CD4-positive, alpha-beta T cell treated with Interferon alpha-2 for 1 hour (primary cell): ENCODE data around the gene RAB8B.
"Not testable (repeated sequence)": the region's sequence is repeated elsewhere in the genome, so short reads cannot be mapped to it uniquely, and the experiment has no call there.

Source experiments
- DNase-seq, 2 donors: peaks; one replicate each; pipeline ENCODE4 v3.0.0-alpha.2; 2020 to 2022

Gene RAB8B

DNA sequence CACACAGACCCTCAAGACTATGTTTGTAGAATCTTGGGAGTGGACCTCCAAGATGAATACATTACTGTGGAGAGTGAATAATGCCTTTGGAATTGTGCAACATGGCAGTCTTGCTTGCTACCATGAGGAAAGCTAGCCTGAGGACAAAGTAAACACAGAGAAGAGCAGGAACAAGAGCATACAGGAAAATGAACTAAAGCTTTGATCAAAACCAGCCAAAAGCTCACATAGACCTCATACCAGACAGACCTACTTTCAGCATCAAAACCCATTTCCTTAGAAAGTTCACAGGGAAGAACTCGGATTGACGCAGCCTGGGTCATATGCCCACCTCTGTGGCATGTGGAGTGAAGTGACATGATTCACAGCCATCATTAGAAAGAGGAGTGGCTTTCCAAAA is 3.3 kb upstream of the RAB8B start:
- no peak for DNase-seq

DNA sequence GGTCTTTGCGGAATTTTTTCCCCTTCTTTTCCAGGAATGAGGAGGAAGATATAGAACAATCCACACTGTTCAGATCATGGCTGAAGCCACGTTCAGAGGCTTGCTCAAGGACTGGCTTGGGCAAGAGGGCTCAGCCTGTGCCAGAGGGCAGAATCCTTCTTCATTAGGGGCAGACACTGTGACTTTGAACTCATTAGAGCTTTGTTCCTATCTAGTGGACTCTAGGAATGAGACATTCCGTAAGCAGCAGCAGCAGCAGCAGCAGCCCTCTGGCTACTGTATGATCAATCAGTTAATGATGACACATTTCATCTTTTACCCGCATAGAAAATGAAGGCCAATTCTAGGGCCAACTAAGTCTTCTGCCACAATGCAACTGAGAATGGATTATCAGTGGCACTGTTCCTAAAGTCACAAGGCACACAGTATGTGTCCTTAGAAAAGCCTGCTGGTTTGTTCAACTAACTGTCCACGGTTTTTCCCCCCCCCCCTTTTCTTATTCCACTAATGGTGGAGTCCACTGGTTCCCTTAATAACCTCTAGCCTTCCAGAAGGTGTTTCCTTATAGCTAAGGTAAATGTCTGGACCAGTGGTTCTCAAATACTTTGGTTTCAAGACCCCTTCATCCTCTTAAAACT is 1.7 kb upstream of the RAB8B start:
- DNase-seq = no peak

DNA sequence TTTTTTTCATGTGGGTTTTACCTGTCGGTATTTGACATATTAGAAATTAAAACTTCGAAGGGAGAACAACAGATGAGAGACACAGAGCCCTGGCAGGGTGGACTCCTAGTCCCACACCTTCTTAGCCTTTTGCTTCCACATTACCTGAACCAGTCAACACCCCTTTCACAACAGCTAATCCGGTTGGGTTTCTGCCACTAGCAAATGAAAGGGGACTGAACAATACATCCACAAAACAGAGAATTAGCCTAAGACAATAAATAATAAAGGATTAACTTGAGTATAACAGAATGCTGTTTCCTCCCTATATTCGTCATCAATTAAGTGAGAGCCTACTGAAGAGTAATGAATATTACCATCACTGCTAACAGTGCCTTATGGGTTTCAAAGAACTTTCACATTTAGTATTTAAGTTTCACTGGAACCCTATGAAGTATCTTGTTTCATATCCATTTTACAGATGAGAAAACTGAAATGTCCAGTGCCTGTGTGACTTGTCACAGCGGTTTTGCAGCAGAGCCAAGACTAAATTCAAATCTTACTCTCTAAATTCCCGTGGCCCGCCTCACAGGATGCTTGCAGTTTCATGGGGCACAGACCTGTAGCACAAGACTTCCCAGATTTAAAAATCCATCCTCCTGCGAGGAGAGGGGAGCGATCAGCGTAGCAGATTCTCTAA is 1.0 kb upstream of the RAB8B start:
- no peak for DNase-seq

DNA sequence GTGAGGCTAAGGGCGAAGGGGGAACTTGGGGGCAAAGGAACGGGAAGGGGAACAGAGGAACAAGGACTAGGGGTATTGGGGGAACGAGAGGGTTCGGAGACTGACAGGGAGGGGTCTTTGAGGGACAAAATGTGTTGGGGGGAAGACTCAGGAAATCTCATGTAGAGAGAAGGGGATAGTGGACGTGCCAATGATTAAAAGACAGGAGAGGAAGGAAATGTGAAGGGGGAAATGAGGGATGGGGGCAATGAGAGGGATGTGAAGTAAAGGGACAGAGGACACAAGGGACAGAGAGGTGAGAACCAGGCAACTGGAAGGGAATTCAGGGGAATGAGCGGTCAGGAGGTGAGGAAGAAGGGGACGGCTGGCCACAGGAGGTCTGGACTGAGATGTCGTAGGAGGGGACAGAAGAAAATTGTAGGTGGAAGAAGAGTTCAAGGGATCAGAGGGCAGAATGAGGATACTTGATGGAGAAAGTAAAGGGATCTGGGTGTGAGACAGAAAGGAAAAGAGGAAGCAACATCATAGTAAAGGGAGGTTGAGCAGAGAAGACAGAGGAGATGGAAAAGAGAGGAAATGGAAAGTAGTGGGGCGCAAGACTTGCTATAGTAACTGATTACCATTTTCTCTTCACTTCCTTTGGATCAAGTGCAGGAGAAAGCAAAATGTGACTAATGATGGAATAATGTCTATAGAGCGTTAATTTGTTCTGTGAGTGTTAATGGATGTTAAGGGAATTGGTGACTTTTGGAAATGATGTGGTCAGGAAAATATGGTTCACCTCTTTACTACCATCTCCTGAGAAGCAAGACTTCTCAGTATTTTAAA is 749 bp downstream of the RAB8B start:
- peak in 1 of 2 donors; percentile 34 for DNase-seq

DNA sequence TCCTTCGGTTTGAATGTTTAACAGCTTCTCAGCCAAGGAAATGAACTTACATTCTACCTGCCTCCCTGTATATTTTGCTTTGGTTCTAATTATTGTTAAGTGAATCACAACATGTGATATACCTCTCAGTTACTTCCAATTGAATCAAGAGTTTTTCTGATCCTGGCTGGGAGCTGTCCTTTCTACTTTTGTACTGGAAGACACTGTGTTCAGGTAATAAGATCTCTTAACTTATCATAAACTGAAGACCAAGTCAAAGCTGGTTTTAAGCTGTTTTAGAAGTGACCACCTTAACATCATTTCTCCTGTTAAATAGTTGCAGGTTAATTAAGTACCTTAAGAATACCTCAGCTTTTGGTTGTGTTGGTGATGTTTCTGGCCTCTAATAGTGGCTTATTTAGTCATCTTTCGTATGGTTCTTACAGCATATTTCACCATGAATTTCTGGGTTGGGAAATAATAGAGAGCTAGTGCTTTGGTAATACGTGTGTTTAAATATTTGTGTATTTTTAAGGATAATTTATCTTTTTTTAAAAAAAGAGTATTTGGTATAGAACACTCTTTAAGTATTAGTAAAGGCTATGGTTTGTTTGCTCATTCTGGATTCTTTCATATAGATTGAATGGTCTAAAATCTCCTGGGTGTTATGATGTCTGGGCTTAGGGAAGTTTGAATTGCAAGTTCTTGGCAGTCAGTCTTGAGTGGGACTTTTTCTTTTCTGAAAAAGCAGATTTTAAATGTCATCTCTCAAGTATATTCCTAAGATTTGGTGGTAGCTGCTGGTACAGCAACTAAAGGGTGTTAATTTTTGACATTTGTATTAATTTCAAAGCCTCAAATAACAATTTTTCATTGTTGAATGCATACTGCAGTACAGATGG is 1.6 kb downstream of the RAB8B start:
- no peak for DNase-seq

DNA sequence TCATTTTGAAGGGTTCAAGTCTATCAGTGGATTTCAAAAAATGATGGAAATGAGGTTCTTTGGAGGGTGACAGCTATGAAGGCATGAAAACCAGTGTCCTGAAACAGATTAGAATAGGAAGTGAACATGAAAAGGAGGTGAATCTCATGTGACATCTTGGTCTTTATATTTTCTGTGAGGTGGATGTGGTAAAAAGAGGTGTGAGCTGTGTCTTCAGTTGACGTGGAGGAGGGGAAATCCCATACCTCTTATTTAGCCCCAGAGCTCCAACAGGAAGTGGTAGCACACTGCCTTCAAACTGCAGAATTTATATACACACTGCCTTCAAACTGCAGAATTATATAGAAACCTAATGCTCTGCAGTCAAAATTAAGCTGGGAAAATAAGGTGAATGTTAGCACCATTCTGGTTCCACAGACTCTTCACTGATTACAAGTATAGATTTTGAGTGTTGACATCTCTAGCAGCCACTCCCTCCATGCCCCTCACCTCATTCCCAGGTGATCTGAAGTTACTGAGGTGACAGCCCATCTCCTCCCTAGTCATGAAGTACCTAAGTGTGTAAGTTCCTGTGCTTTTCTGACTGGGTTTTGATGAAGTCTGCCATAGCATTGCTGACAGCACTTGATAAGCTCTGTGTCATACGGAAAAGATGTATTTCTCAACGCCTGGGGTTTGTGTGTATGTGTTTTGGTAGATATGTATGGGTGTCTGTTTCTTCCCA is 2.7 kb downstream of the RAB8B start:
- DNase-seq = peak; percentile 79 to 90

DNA sequence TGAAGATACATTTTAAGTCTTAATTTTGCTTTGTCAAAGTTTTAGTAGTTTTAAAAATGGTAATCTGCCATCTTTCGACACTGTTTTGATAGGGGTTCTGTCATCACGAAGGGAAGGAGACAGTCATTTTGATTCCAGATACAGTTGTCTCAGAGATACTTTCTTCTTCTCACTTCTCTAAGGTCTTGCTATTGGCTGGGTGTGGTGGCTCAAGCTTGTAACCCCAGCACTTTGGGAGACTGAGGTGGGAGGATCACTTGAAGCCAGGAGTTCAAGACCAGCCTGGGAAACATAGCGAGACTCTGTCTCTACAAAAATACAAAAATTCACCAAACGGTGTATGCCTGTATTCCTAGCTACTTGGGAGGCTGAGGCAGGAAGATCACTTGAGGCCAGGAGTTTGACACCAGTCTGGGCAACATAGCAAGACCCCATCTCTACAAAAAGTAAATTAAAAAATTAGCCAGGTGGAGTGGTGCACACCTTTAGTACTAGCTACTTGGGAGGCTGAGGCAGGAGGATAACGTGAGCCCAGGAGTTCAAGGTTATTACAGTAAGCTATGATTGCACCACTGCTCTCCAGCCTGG is 3.3 kb downstream of the RAB8B start:
- no peak for DNase-seq

DNA sequence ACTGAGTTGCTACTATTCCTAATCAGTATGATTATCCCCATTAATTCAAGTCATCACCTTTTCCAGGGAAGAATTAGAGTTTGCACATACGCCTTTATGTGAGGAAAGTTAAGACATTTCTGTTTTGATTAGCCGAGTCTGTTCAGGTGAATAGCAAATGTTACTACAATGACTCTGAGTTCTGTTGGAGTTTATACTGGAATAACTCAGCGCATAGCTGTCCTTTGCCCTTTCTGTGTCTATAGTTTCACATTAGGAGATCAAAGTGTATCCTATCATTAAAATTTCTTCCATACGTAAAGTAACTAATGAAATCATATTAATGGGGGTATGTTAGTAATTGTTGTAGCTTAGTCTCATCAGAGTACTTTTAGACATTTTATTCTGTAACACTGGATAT is 4.9 kb downstream of the RAB8B start:
- DNase-seq = no peak

DNA sequence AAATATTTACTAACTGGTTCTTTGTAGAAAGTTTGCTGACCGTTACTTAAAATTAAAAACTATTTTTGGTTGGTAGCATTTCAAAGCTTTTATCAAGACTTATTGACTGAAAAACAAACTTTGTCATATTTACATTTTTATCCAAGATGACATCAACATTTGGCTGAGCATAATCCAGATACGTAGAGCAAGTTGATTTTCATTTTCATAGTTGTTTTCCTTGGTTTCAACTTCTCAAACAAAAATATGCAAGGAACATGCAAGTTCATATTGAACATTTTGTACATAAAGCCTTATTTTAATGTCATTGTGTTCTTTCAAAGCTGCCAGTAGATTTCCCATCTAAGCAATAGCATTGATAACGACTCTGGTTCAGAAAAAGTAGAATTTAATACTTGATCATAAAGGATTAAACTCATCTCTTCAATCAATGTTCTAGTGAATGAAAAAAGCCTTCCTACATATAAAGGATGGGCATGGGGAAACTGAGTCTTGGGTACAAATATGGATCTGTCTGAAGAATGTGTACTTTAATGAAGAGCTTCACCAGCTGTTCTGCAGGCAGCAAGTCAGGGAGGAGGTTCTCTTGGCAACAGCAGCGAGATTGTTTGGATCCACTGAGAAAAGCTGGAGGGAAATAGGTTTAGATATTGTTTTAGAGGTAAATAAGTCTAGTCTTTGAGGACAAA is 5.6 kb downstream of the RAB8B start:
- DNase-seq = no peak

DNA sequence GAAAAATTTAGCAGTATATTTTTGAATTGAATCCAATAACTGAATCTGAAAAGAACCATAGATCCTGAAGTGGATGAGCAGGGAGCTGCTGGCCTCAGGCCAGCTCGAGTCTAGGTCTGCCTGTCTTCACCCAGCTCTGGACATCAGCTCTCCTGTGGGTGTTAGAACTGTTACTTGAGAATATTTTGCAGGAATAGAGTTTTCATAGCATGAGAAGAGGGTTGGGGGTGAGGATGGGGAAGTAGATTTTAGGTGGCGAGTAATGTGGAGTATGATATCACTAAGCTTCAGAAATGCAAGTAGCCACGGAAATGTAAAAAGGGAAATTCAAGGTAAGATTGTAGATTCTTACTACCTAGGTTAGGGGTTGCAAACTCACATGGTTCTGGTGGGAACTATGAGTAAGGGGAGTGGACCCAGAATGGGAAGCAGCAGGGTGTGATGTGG is 6.2 kb downstream of the RAB8B start:
- DNase-seq = no peak

DNA sequence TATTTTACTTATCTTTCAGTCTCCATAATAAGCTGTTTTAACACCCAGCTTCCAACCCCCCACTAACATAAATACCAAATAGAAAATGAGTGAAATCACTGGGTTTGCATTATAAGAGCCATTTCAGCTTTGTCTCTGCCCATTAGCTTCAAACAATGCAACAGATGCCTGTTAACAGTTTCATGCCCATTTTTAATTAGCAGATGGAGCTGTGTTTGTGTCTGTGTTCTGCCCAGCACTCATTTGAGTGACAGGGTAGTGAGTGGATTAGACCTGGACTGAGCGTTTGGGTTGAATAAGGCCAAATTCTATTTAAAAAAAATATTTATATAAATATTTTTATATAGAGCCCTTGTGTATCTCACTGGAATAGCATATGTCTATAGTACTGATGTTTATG is 7.4 kb downstream of the RAB8B start:
- DNase-seq = no peak

DNA sequence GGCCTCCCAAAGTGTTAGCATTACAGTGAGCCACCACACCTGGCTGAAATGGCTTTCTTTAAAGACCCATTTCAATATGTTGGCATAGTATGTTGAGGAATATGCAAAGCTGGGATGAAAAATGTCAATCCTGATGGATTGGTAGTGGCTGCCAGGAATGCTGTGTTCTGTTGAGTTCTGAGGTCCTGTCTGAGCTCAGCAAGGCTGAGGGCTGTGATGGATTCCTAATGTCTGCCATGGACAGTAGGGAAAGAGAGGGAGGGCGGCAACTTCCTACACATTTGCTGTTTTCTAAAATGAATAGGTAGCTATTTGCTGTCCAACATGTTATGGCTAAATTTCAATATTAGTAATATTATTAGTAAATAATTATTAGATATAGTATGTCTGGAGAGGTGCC is 8.2 kb downstream of the RAB8B start:
- no peak for DNase-seq

DNA sequence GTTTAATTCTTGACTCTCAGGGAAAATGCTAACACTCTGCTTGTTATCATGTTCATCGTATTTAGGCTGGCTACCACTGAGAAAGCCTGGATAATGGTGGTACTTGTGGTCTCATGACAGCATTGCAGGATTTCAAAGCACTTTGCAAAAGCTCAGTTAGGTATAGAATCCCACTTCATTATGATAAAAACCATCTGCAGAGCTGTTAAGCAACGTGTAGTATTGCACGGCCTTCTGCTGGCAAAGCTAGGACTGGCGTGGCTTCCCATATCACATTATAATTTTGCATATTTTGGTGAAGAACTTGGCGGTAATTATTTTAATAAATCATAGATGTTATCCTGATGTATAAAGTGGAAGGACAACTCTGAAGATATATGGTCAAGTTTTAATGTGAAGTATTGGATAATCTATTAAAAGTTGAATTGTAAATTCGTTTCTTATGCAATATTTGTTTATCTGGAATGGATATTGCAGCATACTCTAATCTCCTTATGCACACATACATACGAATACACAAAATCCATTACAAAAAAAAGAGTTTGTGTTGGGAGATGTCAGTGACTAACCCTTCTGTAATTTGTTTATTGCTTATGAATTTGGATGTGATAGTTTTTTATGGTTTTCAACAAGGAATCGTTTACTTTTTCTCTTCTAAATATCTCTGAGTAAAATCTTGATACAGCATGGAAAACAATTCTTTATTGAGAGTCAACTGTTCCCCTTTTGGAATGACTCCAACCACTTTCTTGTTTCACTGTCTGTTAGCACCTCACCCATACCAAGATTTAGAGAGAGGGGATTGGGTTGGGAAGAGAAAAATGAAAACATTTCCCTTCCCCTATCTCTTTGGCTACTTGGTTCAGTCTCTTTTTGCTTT is 9.2 kb downstream of the RAB8B start:
- DNase-seq = no peak

DNA sequence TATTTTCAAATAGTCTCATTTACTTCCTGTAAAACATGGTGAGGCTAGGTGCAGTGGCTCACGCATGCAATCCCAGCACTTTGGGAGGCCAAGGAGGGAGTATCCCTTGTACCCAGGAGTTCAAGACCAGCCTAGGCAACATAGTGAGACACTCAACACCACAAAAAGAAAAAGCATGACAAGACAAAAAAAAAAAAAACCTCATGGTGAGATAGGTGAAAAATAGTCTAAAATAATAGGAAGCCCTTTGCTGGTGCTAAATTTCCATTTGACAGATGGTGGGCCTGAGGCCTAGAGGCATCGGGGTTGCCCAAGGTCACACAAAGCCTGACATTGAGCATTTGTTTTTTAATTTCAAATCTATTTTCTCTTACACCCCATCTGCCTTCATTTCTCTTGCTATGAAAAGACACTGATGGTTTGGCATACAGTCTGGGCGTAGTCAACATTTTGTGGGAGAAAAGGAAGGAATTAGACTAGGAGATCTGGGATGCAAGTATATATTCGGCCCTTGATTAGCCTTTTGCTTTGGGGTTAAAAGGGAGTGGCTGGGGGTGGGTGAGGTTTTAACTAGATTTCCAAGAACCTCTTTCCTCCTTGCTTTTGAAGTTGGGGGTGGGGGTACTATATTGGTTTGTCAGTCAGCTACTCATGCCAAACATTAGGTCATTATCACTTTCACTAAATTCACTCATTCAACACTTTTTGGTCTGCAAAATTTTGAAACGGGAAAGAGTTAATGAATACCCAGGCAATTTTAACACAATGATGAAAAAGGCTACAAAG is 11.3 kb downstream of the RAB8B start:
- no peak for DNase-seq

DNA sequence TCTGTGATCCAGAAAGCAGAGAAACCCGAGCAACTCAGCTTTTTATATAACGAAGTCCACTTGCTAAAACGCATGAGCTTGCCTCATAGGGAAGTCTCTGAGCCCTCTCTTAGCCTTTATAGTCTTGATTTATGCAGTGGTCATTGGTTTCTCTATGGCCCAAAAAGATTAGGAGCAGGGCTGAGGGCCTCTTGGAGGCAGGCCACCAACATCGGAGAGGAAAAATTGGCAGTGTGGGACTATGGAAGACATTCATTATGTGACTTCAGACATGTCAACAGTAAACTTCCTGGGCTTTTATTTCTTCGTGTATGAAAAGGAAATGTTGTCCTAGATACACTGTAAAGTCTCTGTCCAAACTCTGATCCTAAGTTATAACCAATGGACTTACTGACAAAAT is 13.5 kb downstream of the RAB8B start:
- no peak for DNase-seq

DNA sequence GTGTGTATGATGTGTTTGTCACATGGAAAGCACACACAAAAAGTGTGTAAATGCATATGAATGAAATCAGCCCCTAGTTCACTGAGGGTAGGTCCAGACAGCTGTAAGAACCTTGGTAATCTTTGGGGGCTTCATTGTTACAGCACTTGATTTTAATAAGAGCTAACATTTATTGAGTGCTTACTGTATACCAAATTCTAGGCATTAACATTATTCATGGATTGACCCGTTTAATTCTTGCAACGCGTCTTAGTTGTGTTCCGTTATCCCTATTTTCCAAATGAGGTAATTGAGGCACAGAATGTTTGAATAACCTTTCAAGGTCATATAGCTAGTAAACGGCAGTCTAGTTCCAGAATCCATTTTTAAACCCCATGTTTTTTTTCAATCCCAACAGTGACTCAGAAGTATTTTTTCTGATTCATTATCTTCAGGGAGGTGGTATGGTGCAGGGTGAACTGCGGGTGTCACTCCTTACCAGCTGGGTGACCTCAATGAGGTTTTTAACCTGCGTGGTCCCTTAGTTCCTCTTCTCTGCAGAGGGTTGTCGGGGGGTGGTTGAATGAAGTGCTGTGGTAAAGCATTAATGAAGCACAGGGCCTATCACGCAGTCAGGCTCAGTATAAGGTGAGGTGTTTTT is 14.2 kb downstream of the RAB8B start:
- peak; percentile 58 for DNase-seq

DNA sequence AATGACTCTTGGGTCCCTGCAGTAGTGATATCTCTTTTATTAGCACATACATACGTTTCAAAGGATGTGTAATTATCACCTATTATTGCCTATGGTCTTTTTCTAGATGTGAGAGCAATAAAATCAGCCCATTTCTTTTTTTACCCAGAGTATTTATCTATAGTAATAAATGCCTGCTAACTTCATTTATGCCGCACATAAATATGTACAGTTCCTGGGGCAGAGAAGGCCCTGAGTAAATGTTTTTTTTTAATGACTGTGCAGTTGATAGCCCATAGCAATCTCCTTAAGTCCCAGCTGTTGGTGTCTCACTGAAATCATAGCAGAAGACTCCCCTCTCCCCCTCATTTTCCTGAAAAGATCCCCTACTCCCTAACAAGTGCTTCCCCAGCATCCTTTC is 16.7 kb downstream of the RAB8B start:
- no peak for DNase-seq

DNA sequence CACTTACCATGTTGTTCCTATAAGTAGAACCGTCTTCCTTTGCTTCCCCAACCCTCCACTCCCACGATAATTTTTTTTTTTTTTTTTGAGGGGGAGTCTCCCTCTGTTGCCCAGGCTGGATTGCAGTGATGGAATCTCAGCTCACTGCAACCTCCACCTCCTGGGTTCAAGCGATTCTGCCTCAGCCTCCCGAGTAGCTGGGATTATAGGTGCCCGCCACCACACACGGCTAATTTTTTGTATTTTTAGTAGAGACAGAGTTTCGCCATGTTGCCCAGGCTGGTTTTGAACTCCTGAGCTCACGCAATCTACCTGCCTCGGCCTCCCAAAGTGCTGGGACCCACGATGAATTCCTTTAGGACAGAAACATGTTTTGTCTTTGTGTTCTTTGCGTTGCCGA is 19.4 kb downstream of the RAB8B start:
- DNase-seq = not testable (repeated sequence)
